Medulla oblongata (tissue), 1 donor: ENCODE results near the gene GPRC5D.

Experiments used
- DNase-seq: peaks from one replicate; pipeline ENCODE4 v3.0.0-alpha.2; 2015; ENCODE audit errors: extremely low spot score

GPRC5D gene

DNA sequence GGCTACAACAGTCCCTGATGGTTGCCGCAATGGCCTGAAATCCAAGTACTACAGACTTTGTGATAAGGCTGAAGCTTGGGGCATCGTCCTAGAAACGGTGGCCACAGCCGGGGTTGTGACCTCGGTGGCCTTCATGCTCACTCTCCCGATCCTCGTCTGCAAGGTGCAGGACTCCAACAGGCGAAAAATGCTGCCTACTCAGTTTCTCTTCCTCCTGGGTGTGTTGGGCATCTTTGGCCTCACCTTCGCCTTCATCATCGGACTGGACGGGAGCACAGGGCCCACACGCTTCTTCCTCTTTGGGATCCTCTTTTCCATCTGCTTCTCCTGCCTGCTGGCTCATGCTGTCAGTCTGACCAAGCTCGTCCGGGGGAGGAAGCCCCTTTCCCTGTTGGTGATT is 43.7 kb downstream of the GPRC5D start:
- no peak for DNase-seq

DNA sequence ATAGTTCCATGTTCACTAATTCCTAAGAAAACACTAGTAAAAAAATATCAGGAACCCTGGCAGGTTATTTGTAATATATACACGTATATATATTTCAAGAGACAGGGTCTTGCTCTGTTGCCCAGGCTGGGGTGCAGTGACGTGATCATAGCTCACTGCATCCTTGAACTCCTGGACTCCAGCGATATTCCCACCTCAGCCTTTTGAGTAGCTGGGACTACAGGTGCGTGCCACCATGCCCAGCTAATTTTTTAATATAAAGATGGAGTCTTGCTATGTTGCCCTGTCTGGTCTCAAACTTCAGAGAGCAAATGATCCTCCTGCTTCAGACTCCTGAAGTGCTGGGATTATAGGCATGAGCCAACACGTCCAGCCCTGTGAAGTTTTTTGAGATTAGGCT is 44.4 kb downstream of the GPRC5D start:
- DNase-seq = no peak

- no peak for DNase-seq
Observed at GRCh38 chr12:12903642-12904609, 48.0 kb downstream of the GPRC5D start.

- no peak for DNase-seq
Observed at GRCh38 chr12:12902036-12902435, 49.9 kb downstream of the GPRC5D start.

GRCh38 chr12:12901158-12901791 is 50.7 kb downstream of the GPRC5D start:
- DNase-seq = no peak

DNA sequence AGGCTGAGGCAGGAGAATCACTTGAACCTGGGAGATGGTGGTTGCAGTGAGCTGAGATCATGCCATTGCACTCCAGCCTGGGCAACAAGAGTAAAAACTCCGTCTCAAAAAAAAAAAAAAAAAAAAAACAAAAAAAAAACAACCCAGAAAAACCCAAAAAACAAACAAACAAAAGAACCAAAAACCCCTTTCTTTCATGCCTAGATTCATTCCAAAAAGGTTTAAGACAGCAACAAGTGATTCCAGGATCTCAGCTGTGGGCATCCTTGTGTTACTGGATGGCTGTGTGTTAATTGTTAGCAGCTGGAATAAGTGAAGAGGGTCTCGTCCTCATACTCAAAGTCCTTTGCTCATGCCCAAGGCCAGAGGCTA is 51.2 kb downstream of the GPRC5D start:
- DNase-seq = no peak

DNA sequence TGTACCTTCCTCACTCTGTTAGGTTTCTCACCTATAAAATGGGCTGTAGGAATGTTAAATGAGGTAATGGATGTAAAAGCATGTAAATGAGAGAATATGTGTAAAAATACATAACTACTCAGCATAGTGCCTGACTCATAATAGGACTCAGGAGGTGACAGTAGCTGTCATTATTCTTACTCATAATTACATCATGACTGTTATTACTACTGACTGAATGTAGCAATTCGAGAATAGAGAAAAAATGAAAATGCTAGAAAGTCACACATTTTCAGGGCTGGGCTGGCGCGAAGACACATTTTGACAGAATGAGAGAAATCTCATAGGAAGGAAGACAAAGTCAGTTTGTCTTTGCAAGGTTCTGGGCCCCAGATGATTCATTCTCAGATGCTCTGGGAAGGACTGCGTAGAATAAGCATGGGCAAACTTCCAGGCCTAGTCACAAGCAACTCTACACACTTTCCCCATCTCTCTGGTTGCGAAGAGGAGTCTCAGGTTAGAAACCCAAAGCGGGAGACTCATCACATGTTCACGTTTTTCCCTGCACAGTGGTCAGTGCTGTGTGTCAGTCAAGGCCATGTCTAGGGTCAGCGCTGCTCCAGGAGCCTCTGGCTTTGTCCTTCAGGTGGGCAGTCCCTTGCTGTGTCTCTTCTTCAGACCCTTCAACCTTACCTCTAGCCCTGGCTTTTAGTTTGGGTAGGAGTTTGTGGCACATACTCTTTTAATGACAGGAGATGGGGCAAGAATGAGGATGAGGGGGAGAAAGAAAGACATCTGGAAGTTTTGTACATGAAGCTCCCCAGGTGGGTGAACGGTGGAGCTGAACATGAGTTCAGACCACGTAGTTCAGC is 52.2 kb downstream of the GPRC5D start:
- DNase-seq = no peak

DNA sequence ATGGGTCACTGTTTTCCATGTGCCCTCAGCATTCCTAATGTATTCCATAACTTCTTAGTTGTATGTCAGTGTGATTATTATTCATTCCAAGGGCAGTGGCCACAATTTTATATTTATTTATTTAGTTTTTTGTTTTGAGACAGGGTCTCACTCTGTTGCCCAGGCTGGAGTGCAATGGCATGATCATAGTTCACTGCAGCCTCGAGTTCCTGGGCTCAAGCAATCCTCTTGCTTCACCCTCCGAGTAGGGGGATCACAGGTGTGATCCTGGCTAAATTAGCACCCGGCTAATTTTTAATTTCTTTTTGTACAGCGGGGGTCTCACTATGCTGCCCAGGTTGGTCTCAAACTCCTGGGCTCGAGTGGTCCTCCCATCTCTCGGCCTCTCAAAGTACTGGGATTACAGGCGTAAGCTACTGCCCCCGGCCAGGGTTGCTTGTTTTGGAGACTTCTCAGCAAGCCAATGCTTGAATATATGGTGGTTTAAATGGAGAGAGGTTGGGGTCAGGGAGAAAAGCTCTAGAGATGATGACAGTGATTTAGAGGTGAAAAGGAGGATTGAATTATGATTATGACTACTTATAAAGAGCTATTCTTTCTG is 53.0 kb downstream of the GPRC5D start:
- DNase-seq = no peak

- no peak for DNase-seq
Observed at GRCh38 chr12:12898136-12898717, 53.7 kb downstream of the GPRC5D start.

DNA sequence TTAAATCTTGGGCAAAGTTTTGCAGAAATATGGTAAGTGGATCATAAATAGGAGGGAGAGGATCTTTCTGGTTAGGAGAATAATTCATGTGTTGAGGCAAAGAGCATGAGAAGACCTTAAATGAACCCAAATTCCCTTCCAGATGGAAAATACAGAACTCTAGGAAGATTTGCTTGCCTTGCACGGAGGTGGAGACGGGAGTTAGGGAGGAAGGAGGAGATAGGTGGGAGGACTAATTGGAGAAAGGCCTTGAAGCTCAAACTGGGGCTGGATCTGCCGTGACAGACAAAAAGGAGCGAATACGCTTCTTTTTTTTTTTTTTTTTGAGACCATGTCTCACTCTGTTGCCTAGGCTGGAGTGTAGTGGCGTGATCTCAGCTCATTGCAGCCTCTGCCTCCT is 54.7 kb downstream of the GPRC5D start:
- DNase-seq = no peak

DNA sequence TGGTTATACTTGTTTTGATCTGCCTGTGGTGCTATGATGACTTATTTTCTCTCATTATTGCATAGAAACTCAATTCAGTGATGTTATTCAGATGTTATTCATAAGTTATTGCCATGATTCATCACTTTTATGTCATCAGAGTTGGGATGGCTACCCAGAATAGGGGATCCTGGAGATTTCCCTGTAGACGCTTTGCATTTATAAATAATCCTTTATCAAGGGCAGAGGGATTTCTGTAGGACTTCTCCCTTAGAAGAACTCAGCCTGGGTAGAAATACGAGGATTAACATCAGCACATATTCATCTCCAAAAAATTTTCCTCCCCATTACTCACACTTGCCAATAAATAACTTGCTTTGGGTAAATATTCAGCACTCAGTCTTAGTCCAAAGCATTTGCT is 55.7 kb downstream of the GPRC5D start:
- DNase-seq = no peak

DNA sequence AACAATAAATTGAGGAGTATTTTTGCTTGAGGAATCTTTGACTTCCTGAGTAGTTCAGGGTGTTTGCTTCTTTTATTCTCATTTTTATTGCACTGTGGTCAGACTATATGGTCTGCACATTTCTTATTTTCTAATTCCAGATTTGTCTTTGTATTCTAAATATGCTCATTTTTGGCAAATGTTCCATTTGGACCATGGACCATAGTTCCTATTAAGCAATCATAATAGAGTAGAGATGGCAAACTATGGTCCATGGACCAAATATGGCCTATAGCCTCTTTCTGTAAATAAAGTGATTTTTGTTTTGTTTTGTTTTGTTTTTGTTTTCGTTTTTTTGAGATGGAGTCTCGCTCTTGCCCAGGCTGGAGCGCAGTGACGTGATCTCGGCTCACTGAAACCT is 58.5 kb downstream of the GPRC5D start:
- DNase-seq = no peak

- no peak for DNase-seq
Observed at GRCh38 chr12:12892681-12893141, 59.3 kb downstream of the GPRC5D start.

- no peak for DNase-seq
Observed at GRCh38 chr12:12891881-12892355, 60.1 kb downstream of the GPRC5D start.

GRCh38 chr12:12891080-12891880 is 60.7 kb downstream of the GPRC5D start, which contains the start of gene GPRC5A:
GPRC5A (plus strand) TSS chr12:12891562; CDS start chr12:12908250, 16,688 bp downstream.
- peak; percentile 45 for DNase-seq
